Omental fat pad (tissue), 4 donors: Measurements from ENCODE around the gene DISP3. TPM values are rescaled to one million over a fixed set of nuclear protein-coding genes. Genes with fewer than 3 reads are reported as not detected.

ENCODE experiments used
- ATAC-seq: fragments of 150-250 bp; one replicate; pipeline ENCODE4 v1.9.1; 2016; ENCODE audit warnings: mild to moderate bottlenecking, moderate library complexity; ENCODE audit not compliant: low FRiP score
- DNase-seq: peaks from one replicate; pipeline ENCODE4 v3.0.0-alpha.2; 2019; ENCODE audit warnings: low spot score
- total RNA-seq, 4 donors: library from RNA; depleted of rRNA; stranded (reverse); fragments of >200 nt; gene quantifications; one replicate each; pipeline ENCODE4 v1.1.0, GENCODE V29; 2016
- TF ChIP-seq, protein P1 (sequence below), 3 donors: fragments of 450-650 bp; IDR thresholded peaks; one replicate each; pipeline ENCODE4 v1.5.1; 2016 to 2017; ENCODE audit warnings: antibody characterized with exemption in 3 of 3, mild to moderate bottlenecking in 3 of 3, moderate library complexity in 2 of 3

The DISP3 gene
- total RNA-seq, 4 donors from 2014 or later: 0.09 TPM; not detected in 3

DNA sequence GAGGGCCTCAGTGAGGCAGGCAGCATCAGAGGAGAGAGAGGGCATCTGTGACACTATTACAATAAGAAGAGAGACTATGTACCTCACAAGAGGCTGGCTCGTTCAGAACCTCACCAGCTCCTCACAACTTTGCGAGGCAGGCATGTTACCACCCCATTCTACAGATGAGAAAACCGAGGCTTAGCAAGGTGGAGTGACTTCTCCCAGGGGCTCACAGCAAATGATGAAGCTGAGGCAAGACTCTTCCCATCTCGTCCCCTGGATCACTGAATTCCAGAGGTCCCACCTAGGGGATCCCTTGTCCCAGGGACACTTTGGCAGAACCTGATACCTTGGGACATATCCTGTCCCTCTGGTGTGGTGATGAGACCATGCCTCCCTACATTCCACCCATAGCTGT lies 64.4 kb downstream of the DISP3 start:
- DNase-seq (no peak), ATAC-seq (no peak)
- TF ChIP-seq, protein P1, sequence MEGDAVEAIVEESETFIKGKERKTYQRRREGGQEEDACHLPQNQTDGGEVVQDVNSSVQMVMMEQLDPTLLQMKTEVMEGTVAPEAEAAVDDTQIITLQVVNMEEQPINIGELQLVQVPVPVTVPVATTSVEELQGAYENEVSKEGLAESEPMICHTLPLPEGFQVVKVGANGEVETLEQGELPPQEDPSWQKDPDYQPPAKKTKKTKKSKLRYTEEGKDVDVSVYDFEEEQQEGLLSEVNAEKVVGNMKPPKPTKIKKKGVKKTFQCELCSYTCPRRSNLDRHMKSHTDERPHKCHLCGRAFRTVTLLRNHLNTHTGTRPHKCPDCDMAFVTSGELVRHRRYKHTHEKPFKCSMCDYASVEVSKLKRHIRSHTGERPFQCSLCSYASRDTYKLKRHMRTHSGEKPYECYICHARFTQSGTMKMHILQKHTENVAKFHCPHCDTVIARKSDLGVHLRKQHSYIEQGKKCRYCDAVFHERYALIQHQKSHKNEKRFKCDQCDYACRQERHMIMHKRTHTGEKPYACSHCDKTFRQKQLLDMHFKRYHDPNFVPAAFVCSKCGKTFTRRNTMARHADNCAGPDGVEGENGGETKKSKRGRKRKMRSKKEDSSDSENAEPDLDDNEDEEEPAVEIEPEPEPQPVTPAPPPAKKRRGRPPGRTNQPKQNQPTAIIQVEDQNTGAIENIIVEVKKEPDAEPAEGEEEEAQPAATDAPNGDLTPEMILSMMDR (IDR thresholded peaks at IDR 0.05): no peak

DNA sequence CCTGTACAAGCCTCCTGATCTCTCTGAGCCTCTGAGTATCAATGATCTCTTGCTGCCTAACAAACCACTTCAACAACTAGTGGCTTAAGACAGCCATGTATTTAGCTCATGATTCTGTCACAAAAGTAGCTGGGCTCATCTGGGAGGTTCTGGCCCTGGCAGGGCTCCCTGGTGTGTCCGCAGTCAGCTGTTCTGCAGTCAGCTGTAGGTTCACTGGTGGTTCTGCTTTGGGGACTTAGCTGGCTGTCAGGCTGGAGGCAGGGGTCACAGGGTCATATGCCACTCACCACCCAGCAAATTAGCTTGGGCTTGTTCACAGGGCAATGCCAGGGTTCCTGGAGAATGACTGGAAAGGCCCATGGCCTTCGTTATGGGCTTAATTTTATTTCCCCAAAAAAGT lies 64.8 kb downstream of the DISP3 start:
- TF ChIP-seq, protein P1 (IDR thresholded peaks at IDR 0.05): no peak
- no peak for DNase-seq
- ATAC-seq: no peak

GRCh38 chr1:11546456-11546855 lies 67.5 kb downstream of the DISP3 start:
- ATAC-seq (no peak), DNase-seq (no peak)
- TF ChIP-seq, protein P1 (IDR thresholded peaks at IDR 0.05): no peak

DNA sequence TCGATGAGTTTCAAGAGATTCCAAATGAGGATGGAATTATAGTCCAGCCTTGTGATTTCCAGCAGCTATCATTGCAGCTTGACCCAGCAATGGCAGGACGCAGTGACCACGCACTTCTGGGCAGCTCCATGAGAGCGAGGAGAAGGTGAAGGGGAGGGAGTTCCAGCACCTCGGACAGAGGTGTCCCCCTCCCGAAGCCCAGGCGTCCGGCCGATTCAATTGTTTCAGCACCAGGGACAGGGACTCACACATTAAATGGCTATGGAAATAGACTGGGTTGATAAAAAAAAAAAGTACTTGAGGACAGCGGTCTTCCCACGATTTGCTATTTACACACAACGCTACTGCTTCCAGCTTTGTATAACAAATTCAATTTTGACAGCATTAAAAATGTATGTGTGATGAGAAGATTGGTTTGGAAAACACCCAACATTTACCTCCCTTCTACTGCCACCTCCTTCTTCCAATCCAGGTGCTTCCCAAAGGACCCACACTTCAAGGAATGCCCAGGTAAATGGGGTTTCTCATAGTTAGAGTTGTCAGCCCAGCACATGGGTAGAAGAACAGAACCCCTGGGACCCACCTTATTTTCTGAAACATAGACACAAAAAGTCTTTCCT lies 71.8 kb downstream of the DISP3 start:
- TF ChIP-seq, protein P1 (IDR thresholded peaks at IDR 0.05): no peak
- DNase-seq (no peak), ATAC-seq (no peak)

GRCh38 chr1:11558276-11558675 lies 79.3 kb downstream of the DISP3 start:
- ATAC-seq: no peak
- TF ChIP-seq, protein P1 (IDR thresholded peaks at IDR 0.05): no peak

GRCh38 chr1:11558871-11559590 lies 80.1 kb downstream of the DISP3 start:
- no peak for DNase-seq
- TF ChIP-seq, protein P1 (IDR thresholded peaks at IDR 0.05): no peak
- ATAC-seq: no peak

More at GRCh38 chr1:11558276-11558675, 79.3 kb downstream of the DISP3 start:
- DNase-seq: no peak

DNA sequence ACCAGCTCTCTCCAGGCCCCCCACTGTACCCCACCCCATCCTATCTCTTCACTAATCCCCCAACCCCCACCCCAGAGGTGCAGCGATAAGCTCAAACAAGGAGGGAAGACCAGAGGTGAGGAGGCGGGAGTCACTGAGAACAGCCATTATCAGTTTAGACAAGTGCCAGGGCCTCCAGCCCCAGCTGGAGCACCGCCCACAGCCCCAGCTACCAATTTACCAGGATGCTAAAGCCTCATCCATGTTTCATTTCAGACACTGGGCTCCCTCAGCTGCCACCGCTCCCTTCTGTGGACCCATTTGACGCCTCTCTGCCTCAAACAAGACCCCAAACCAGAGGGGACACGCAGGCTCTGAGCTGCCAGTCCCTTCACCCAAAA lies 80.6 kb downstream of the DISP3 start:
- ATAC-seq: no peak
- DNase-seq: no peak

More for the DNA sequence above, 80.6 kb downstream of the DISP3 start:
- TF ChIP-seq, protein P1 (IDR thresholded peaks at IDR 0.05): no peak
